ACC112 (cell line): ENCODE data around the gene MARF1.
A peak's percentile ranks its signal among the peaks of the same experiment; 100 is the strongest.
"Not testable (repeated sequence)": the region's sequence is repeated elsewhere in the genome, so short reads cannot be mapped to it uniquely, and the experiment has no call there.

Experiments used
- H2AFZ ChIP-seq: fragments of 200-600 bp; sonication (generic); one replicate; pipeline ENCODE4 v1.6.0; 2017; ENCODE audit warnings: antibody characterized with exemption, low read length; ENCODE audit not compliant: unreplicated experiment
- H3K27ac ChIP-seq: fragments of 200-600 bp; sonication (generic); 2 replicates; pipeline ENCODE4 v1.5.1; 2014; ENCODE audit warnings: low read depth, mild to moderate bottlenecking, antibody characterized with exemption, low read length, moderate library complexity
- H3K27me3 ChIP-seq: fragments of 200-600 bp; sonication (generic); 2 replicates; pipeline ENCODE4 v1.6.1; 2014; ENCODE audit warnings: mild to moderate bottlenecking, antibody characterized with exemption, low read length, moderate library complexity, mixed read lengths; ENCODE audit not compliant: insufficient read depth
- H3K36me3 ChIP-seq: fragments of 200-600 bp; sonication (generic); 2 replicates; pipeline ENCODE4 v1.6.1; 2016; ENCODE audit warnings: mild to moderate bottlenecking, antibody characterized with exemption, low read length, moderate library complexity, mixed read lengths; ENCODE audit not compliant: insufficient read depth
- H3K4me1 ChIP-seq: fragments of 200-600 bp; sonication (generic); one replicate; pipeline ENCODE4 v1.6.1; 2016; ENCODE audit warnings: low read length, mixed read lengths; ENCODE audit not compliant: insufficient read depth, unreplicated experiment, control insufficient read depth
- H3K4me3 ChIP-seq: fragments of 200-600 bp; sonication (generic); 2 replicates; pipeline ENCODE4 v1.5.1; 2014; ENCODE audit warnings: mild to moderate bottlenecking, low read depth, low read length
- H3K79me2 ChIP-seq: fragments of 200-600 bp; sonication (generic); one replicate; pipeline ENCODE4 v1.6.0; 2016; ENCODE audit warnings: low read length; ENCODE audit not compliant: control insufficient read depth, unreplicated experiment, insufficient read depth

The MARF1 gene

DNA sequence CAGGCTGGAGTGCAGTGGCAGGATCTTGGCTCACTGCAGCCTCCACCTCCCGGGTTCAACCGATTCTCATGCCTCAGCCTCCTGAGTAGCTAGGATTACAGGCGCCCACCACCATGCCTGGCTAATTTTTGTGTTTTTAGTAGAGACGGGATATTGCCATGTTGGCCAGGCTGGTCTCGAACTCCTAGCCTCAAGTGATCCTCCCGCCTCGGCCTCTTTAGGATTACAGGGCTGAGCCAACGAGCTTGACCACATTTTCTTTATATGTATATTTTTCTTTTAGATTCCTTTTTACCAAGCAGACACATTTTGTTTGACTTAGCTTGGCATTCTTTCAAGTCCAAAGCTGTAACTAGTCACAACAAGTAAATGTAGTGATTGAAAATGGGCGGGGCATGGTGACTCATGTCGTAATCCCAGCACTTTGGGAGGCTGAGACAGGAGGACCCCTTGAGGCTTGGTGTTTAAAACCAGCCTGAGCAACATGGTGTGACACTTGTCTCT, 2.1 kb upstream of the MARF1 start:
- not testable (repeated sequence) for H3K27me3 ChIP-seq, H3K36me3 ChIP-seq, H2AFZ ChIP-seq, H3K4me3 ChIP-seq
- Histone ChIP-seq H3K4me1 (peaks cover 19% of the 10 kb centered on the region), H3K79me2 (peaks cover 28% of the 10 kb centered on the region), H3K27ac (0 out of 2 replicates have a peak overlapping the region, but pooled peaks have one; percentile 97)

DNA sequence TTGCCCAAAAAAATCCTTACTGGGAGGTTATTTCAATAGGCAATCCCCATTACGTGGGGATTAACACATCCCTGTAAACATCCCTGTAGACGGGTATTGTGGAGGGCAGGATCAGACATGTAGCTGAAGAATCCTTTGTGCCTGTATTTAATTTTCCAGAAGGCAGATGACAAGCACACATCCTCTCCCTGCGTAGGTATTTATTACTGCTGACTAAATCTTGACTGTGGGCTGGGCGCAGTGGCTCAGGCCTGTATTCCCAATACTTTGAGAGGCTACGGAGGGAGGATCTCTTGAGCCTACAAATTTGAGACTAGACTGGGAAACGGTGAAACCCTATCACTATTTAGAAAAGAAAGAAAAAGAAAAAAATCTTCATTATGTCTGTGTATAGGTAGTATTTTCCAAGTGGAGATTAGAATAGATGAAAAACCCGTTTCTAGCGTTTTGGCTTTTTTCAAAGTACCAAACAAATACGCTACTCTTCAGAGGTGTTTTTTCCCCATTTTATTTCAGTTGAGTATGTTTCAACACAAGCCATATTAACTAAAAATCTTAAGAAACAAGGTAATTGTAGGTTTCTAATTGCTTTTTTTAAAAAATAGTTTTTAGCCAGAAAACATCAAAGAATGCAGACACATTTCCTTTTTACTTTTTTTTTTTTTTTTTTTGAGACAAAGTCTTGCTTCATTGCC, 1.5 kb upstream of the MARF1 start:
- no peaks in the 10 kb centered on the region for H3K36me3 ChIP-seq
- peaks cover 32% of the 10 kb centered on the region for H3K79me2 ChIP-seq
- H3K4me3 ChIP-seq, result peak overlapping the region; percentile 89
- H3K27me3 ChIP-seq, result no peaks in the 10 kb centered on the region
- peak overlapping the region; percentile 99 for H2AFZ ChIP-seq
- peaks cover 19% of the 10 kb centered on the region for H3K4me1 ChIP-seq
- peak overlapping the region; percentile 97 for H3K27ac ChIP-seq

DNA sequence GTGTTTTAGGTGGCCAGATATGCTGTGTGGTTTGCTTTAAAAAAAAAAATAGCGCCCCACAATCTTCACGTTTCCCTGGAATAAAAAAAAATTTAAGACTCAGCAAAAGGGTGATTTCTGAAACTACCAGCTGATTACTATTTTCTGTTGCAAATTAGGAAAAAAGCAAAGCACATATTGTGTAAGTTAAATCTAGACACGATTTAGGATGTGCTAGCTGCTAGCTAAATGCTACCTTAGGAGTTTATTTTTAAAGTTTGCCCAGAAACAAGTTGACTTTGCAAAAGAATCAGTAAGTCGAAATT, 944 bp upstream of the MARF1 start:
- Histone ChIP-seq H2AFZ (peak overlapping the region; percentile 99), H3K4me3 (peak overlapping the region; percentile 89), H3K27me3 (no peaks in the 10 kb centered on the region), H3K79me2 (peaks cover 32% of the 10 kb centered on the region), H3K27ac (peak overlapping the region; percentile 97), H3K36me3 (no peaks in the 10 kb centered on the region; the same call in 1 of the 2 replicates), H3K4me1 (peaks cover 19% of the 10 kb centered on the region)

DNA sequence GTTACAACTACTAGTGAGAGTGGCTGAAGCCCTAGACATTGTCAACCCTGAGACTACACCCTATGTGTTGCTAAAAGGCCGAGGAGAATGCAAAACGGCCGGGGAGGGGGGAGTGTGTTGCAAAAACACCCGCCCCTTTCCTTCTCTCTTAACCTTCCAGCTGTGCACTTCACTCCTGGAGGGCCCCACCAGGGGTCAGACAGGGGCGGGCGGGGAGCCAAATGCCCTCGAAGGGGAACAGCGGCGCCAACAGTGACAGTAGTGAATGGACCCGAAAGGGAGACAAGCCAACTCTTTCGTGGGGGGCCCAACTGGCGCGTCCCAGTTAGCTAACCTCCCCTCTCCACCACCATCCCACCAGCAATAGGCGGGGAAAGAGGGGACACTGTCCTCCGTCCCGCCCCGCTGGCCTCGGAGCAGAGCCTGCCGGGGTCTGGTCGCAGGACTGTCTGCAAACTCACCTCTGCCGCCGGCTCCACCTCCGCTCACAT, 352 bp downstream of the MARF1 start:
- Histone ChIP-seq H3K27ac (peak overlapping the region; percentile 45; the same call in 1 of the 2 replicates), H3K36me3 (no peaks in the 10 kb centered on the region; the same call in 1 of the 2 replicates), H3K79me2 (peaks cover 32% of the 10 kb centered on the region), H3K27me3 (no peaks in the 10 kb centered on the region), H3K4me3 (peak overlapping the region; percentile 89), H3K4me1 (peaks cover 19% of the 10 kb centered on the region), H2AFZ (peak overlapping the region; percentile 76)

DNA sequence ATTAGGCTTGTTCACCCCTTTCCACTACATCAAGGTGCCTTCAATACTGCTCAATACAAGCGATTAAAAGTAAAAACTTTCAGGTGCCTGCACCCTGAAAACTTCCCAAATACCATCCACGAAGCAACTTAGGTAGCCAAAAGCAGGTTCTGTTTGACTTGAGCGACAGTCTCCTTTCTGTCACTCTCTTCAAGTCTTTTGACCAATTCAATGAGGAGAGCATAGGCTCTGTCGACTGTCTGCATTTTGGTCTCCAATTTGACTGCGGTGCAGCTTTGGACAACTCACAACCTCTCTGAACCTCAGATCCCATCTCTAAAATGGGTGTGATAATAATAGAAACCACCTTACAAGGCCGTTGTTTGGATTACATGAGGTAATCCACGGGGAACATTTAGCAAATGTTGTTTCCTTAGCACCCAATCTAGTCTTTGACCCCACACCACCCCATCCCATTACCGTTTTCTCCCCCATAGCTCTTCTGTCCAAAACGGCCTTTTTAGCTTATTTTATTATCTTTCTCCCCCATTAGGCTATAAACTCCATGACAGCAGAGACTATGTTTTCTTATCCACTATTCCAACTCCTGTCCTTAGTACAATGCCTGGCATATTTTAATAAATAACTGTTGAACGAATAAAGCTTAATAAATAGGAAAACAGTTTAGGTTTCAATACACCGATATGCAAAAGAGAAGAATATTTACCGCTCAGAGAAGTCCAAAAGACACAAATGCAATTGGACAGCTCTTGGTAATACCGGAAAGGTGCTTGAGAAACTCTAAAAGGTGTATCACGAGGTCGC, 999 bp downstream of the MARF1 start:
- peaks cover 5% of the 10 kb centered on the region for H3K36me3 ChIP-seq
- H2AFZ ChIP-seq, result peak overlapping the region; percentile 76
- peaks cover 32% of the 10 kb centered on the region for H3K79me2 ChIP-seq
- H3K4me1 ChIP-seq, result peaks cover 19% of the 10 kb centered on the region
- H3K27me3 ChIP-seq, result no peaks in the 10 kb centered on the region
- H3K27ac ChIP-seq, result peak overlapping the region; percentile 14; the same call in 1 of the 2 replicates
- peak overlapping the region; percentile 89 for H3K4me3 ChIP-seq

DNA sequence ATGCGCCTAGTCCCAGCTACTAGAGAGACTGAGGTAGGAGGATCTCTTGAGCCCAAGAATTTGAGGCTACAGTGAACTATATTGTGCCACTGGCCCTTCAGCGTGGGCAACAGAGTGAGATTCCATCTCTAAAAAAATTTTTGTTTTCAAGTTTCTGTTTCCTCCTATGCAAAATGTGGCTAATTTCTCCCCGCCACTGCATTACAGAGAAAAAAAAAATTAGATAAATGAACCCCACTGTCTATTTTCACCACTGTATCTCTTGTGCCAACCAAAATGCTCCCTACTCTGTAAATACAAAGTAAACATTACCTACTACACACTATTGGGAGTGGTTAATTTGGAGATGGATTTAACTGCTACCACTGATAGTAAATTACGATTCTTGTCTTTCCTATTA, 2.0 kb downstream of the MARF1 start:
- Histone ChIP-seq H3K79me2 (peaks cover 32% of the 10 kb centered on the region), H3K27me3 (no peaks in the 10 kb centered on the region), H2AFZ (no peak overlapping the region), H3K4me1 (peaks cover 19% of the 10 kb centered on the region), H3K27ac (no peak overlapping the region), H3K36me3 (peaks cover 15% of the 10 kb centered on the region), H3K4me3 (peak overlapping the region; percentile 89; the same call in 1 of the 2 replicates)

DNA sequence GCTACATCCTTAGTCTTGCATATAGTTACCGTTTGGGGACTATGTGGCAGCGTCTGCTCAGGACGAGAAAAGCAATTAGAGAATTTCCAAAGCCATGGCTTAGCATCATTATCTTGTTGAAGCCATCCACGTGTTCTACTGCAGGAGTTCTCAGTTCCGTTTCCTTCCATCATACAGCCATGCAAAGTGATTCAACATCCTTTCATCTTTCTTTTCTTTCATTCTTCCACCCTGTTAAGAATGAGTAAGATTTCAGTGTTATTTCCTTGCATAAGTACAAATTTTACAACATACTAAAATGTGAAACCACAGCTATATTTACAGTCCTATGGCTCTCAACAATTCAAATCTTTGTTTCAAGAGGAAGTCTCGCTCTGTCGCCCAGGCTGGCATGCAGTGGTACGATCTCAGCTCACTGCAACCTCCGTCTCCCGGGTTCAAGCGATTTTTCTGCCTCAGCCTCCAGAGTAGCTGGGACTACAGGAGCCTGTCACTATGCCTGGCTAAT, 3.8 kb downstream of the MARF1 start:
- H3K4me1 ChIP-seq, result peaks cover 9% of the 10 kb centered on the region
- H3K79me2 ChIP-seq, result peaks cover 32% of the 10 kb centered on the region
- no peak overlapping the region for H3K4me3 ChIP-seq
- H3K27ac ChIP-seq, result no peak overlapping the region
- peaks cover 25% of the 10 kb centered on the region for H3K36me3 ChIP-seq
- no peaks in the 10 kb centered on the region for H3K27me3 ChIP-seq
- H2AFZ ChIP-seq, result no peak overlapping the region

DNA sequence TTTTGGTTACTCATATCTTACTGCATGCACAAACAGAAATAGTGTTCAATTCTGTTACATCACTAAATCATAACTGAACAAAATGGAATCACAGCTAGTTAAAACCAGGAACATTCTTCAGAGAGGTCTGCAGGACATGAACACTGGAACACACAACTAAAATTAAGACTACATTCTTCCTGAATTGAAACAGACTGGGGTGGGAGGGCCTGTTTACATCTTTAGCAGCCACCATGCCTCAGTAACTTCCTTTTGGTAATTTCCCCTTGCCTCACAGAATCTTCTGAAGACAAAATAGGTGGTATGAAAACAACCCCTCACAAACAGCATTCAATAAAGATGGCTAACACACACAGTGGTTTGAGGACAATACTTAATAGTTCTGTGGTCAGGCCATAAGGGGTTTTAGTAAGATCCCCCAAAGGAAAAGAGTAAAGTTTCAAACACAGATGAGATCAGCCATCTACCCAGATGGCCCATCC, 6.5 kb downstream of the MARF1 start:
- H3K27me3 ChIP-seq, result no peaks in the 10 kb centered on the region
- no peak overlapping the region for H3K4me3 ChIP-seq
- H3K79me2 ChIP-seq, result peaks cover 18% of the 10 kb centered on the region
- no peak overlapping the region for H2AFZ ChIP-seq
- peaks cover under 1% of the 10 kb centered on the region for H3K4me1 ChIP-seq
- H3K36me3 ChIP-seq, result peaks cover 44% of the 10 kb centered on the region
- no peak overlapping the region for H3K27ac ChIP-seq

DNA sequence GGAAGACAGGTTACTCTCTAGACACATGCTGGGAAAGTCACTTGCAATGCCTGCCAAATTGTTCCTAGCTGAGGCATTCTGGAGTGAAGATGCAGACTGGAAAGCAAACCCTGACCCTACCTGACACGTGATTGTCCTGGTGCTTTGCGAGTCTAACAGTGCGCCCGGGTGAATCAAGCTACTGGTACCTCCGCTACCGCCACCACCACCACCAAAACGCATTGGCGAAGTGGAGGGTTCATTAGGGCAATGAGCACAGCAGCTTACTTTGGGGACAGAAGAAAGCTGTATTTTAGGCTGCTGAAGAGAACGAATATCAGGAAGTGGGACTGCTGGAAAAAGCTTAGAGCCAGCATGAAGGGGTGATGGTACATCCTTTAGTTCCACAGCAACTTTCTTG, 7.0 kb downstream of the MARF1 start:
- Histone ChIP-seq H3K27me3 (no peaks in the 10 kb centered on the region), H2AFZ (no peak overlapping the region), H3K79me2 (peaks cover 13% of the 10 kb centered on the region), H3K4me3 (no peak overlapping the region), H3K4me1 (no peaks in the 10 kb centered on the region), H3K36me3 (peaks cover 44% of the 10 kb centered on the region), H3K27ac (no peak overlapping the region)

DNA sequence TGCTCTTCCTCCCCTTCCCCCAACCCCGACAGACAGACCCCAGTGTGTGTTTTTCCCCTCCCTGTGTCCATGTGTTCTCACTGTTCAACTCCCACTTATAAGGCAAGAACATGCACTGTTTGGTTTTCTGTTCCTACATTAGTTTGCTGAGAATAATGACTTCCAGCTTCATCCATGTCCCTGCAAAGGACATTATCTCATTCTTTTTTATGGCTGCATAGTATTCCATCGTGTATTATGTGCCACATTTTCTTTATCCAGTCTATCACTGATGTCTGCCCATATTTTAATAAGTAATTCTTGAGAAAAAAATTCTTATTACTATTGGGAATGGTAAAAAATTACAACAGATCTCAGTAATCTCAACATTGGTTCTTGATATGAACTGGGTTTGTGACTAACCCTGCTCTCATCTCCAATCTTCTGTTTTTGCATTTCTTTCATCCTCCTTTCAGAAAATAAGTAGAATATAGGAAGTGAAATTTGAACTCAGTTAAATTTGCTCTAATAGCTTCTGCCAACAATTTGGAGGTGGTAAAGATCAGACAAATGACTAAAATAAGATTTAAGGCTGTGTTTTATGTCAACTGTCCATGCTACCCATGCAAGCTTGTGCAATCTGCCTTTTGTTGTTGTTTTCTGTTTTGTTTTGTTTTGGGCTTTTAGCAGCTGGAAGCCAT, 11.1 kb downstream of the MARF1 start:
- Histone ChIP-seq H3K36me3 (peaks cover 41% of the 10 kb centered on the region), H2AFZ (no peak overlapping the region), H3K4me3 (no peak overlapping the region), H3K27ac (no peak overlapping the region), H3K79me2 (no peaks in the 10 kb centered on the region), H3K4me1 (no peaks in the 10 kb centered on the region), H3K27me3 (no peaks in the 10 kb centered on the region)
